SK-N-SH (cell line): ENCODE data around the gene SCN9A. TPM values are rescaled to one million over a fixed set of nuclear protein-coding genes. Genes with fewer than 3 reads are reported as not detected.

Experiments
- CTCF ChIA-PET: fragments of 300-600, 350-600 bp; formaldehyde crosslinking; extraction: SDS; loops from one replicate; lab custom pipeline; 2021; lab: Yijun Ruan, JAX
- POLR2A ChIA-PET: fragments of 350-600 bp; sonication (Branson Sonifier 250); formaldehyde crosslinking; extraction: SDS; loops from one replicate; lab custom pipeline; 2020; ENCODE audit warnings: antibody characterized with exemption, inconsistent platforms; lab: Yijun Ruan, JAX
- DNase-seq: peaks from one replicate; pipeline ENCODE4 v3.0.0; 2012
- H2AFZ ChIP-seq: fragments of 200-600 bp; sonication (generic); 2 replicates; pipeline ENCODE4 v1.8.1; 2016; ENCODE audit warnings: antibody characterized with exemption, mild to moderate bottlenecking, low read depth
- H3F3A ChIP-seq: fragments of 200-600 bp; sonication (generic); replicated peaks from 2 replicates; pipeline ENCODE3; 2016; ENCODE audit warnings: antibody characterized with exemption, mild to moderate bottlenecking; ENCODE audit not compliant: insufficient read depth
- H3K27ac ChIP-seq, 2 experiments: fragments of 200-500 bp in 1 of 2; fragments of 200-600 bp in 1 of 2; sonication (Bioruptor generic) in 1 of 2; sonication (generic), shearing (Covaris generic) in 1 of 2; 2 replicates each; pipeline versions ENCODE4 v1.5.1 to v1.6.1; 2014 to 2016; ENCODE audit warnings: low read depth in 2 of 2, inconsistent platforms in 1 of 2, low read length in 1 of 2, mild to moderate bottlenecking in 1 of 2, mixed read lengths in 1 of 2
- H3K27me3 ChIP-seq: fragments of 200-600 bp; sonication (generic), shearing (Covaris generic); 2 replicates; pipeline ENCODE4 v1.6.1; 2016; ENCODE audit warnings: mixed run types; ENCODE audit not compliant: insufficient read depth
- H3K36me3 ChIP-seq, 2 experiments: fragments of 200-500 bp in 1 of 2; fragments of 200-600 bp in 1 of 2; sonication (Bioruptor generic) in 1 of 2; sonication (generic) in 1 of 2; replicated peaks in 1 of 2; 2 replicates each; pipeline versions ENCODE3 to v1.5.1; 2014 to 2016; ENCODE audit warnings: low read length in 1 of 2, mild to moderate bottlenecking in 1 of 2; ENCODE audit not compliant: insufficient read depth in 2 of 2, control insufficient read depth in 1 of 2
- H3K4me1 ChIP-seq, 2 experiments: fragments of 200-500 bp in 1 of 2; fragments of 200-600 bp in 1 of 2; sonication (Bioruptor generic) in 1 of 2; sonication (generic), shearing (Covaris generic) in 1 of 2; 2 replicates each; pipeline versions ENCODE4 v1.5.1 to v1.6.1; 2014 to 2016; ENCODE audit warnings: low read depth in 1 of 2, low read length in 1 of 2, mixed run types in 1 of 2; ENCODE audit not compliant: insufficient read depth in 2 of 2, control insufficient read depth in 1 of 2
- H3K4me2 ChIP-seq: fragments of 200-600 bp; sonication (generic), shearing (Covaris generic); 2 replicates; pipeline ENCODE4 v1.6.1; 2017; ENCODE audit warnings: mixed run types
- H3K4me3 ChIP-seq, 2 experiments: fragments of 200-500 bp in 1 of 2; fragments of 200-600 bp in 1 of 2; sonication (Bioruptor generic) in 1 of 2; sonication (generic), shearing (Covaris generic) in 1 of 2; 2 replicates each; pipeline versions ENCODE4 v1.5.1 to v1.8.1; 2014 to 2016; ENCODE audit warnings: low read depth in 2 of 2, inconsistent platforms in 1 of 2, low read length in 1 of 2, mild to moderate bottlenecking in 1 of 2, mixed read lengths in 1 of 2, moderate library complexity in 1 of 2
- H3K79me2 ChIP-seq: fragments of 200-600 bp; sonication (generic); 2 replicates; pipeline ENCODE4 v1.8.1; 2017; ENCODE audit warnings: mild to moderate bottlenecking; ENCODE audit not compliant: insufficient read depth
- H3K9ac ChIP-seq: fragments of 200-600 bp; sonication (generic); 2 replicates; pipeline ENCODE4 v1.6.1; 2017; ENCODE audit warnings: mixed run types
- H3K9me2 ChIP-seq: fragments of 200-600 bp; sonication (generic); 2 replicates; pipeline ENCODE4 v1.6.1; 2017; ENCODE audit warnings: mixed run types
- H3K9me3 ChIP-seq: fragments of 200-600 bp; sonication (generic); 2 replicates; pipeline ENCODE4 v1.6.1; 2017; ENCODE audit warnings: mixed run types, mild to moderate bottlenecking, moderate library complexity
- H4K20me1 ChIP-seq: fragments of 200-600 bp; sonication (generic); 2 replicates; pipeline ENCODE4 v1.6.1; 2017; ENCODE audit warnings: mild to moderate bottlenecking, mixed run types; ENCODE audit not compliant: insufficient read depth
- CTCF ChIP-seq: fragments of 200-600 bp; sonication (generic); IDR thresholded peaks from 2 replicates; pipeline ENCODE4 v1.6.1; 2017; ENCODE audit warnings: antibody characterized with exemption, mild to moderate bottlenecking, moderate library complexity
- EP300 ChIP-seq, 2 experiments: IDR thresholded peaks; 2 replicates each; pipeline versions ENCODE4 v1.4.0 to v1.6.1; 2012; ENCODE audit warnings: borderline replicate concordance in 1 of 2, low read depth in 1 of 2, low read length in 1 of 2
- FOXJ3 ChIP-seq: sonication (generic); formaldehyde crosslinking; IDR thresholded peaks from 2 replicates; pipeline ENCODE4 v1.5.1; 2020; ENCODE audit warnings: mild to moderate bottlenecking, missing genetic modification reagents
- GABPA ChIP-seq: IDR thresholded peaks from 2 replicates; pipeline ENCODE4 v1.4.0; 2012; ENCODE audit warnings: low read depth, mild to moderate bottlenecking
- GATA2 ChIP-seq: sonication (generic); formaldehyde crosslinking; IDR thresholded peaks from 2 replicates; pipeline ENCODE4 v1.5.0; 2020; ENCODE audit warnings: mild to moderate bottlenecking, missing genetic modification reagents
- IRF3 ChIP-seq: fragments of 150-350 bp; IDR thresholded peaks from 2 replicates; pipeline ENCODE4 v1.6.1; 2016; ENCODE audit warnings: mild to moderate bottlenecking, low read depth, low read length
- NFIC ChIP-seq: IDR thresholded peaks from 2 replicates; pipeline ENCODE4 v1.4.0; 2012; ENCODE audit warnings: borderline replicate concordance
- PBX3 ChIP-seq: IDR thresholded peaks from 2 replicates; pipeline ENCODE4; 2012
- REST ChIP-seq: IDR thresholded peaks from 2 replicates; pipeline ENCODE4 v1.6.1; 2012; ENCODE audit warnings: mild to moderate bottlenecking, low read depth, low read length, moderate library complexity
- TAF1 ChIP-seq: IDR thresholded peaks from 2 replicates; pipeline ENCODE4 v1.6.1; 2012; ENCODE audit warnings: low read depth, mild to moderate bottlenecking, low read length, moderate library complexity, borderline replicate concordance
- WGBS: methylation state at CpG from one replicate; pipeline ENCODE4 v1.1.6; 2017; ENCODE audit warnings: low lambda C conversion rate; 5-methylcytosine and 5-hydroxymethylcytosine counted together
- polyA plus RNA-seq, 3 experiments: library from polyadenylated mRNA; depleted of rRNA; stranded (reverse); fragments of >200 nt; gene quantifications; 2 replicates each; pipeline ENCODE4 v1.2.3, GENCODE V29; 2012

SCN9A gene
- polyA plus RNA-seq, 1 of the 3 experiments (the other 2 are of a cell fraction), result 5.9 TPM

GRCh38 chr2:166394245-166394644, 18.5 kb upstream of the SCN9A start:
- H3F3A ChIP-seq, result no peaks in the 10 kb centered on the region
- no peak overlapping the region for H2AFZ ChIP-seq
- ChIA-PET CTCF (interaction anchor here (0.7 to 2.9 kb wide), 5 partner anchors 9 to 267 kb away, joined by 3 to 22 read pairs (median 3); no protein-coding TSS in a partner anchor), POLR2A (no interaction called here)
- 100% methylated on average over 1 of the region's 1 CpG for WGBS
- no peak for DNase-seq
- H3K4me3 ChIP-seq, result no peak overlapping the region
- H3K79me2 ChIP-seq, result no peaks in the 10 kb centered on the region
- H3K9ac ChIP-seq, result no peak overlapping the region
- H4K20me1 ChIP-seq, result no peaks in the 10 kb centered on the region
- H3K27me3 ChIP-seq, result no peaks in the 10 kb centered on the region
- no peaks in the 10 kb centered on the region for H3K9me3 ChIP-seq
- H3K36me3 ChIP-seq, result no peaks in the 10 kb centered on the region
- no peak overlapping the region for H3K4me2 ChIP-seq
- peaks cover 0 to 3% of the 10 kb centered on the region in 2 experiments; a peak in 2 of 4 replicates for H3K4me1 ChIP-seq
- H3K9me2 ChIP-seq, result no peaks in the 10 kb centered on the region
- TF ChIP-seq GABPA, result no peak
- TF ChIP-seq GATA2, result no peak
- no peak for TF ChIP-seq NFIC
- no peak for TF ChIP-seq REST
- no peak for TF ChIP-seq PBX3
- TF ChIP-seq TAF1, result no peak
- no peak for TF ChIP-seq EP300 (IDR thresholded peaks at IDR 0.05; ENCODE audit: borderline replicate concordance in 1 of 2, low read depth in 1 of 2, low read length in 1 of 2)
- no peak for TF ChIP-seq IRF3
- TF ChIP-seq FOXJ3, result no peak
- no peak for TF ChIP-seq CTCF
- H3K27ac ChIP-seq, result no peak overlapping the region
